ENCODE measurements around the gene RYR1. TPM values are rescaled to one million over a fixed set of nuclear protein-coding genes. Genes with fewer than 3 reads are reported as not detected.
"Not testable (repeated sequence)": the region's sequence is repeated elsewhere in the genome, so short reads cannot be mapped to it uniquely, and the experiment has no call there.

The RYR1 gene
- total RNA-seq, 1 donor from 2014 or later, result 243 TPM

DNA sequence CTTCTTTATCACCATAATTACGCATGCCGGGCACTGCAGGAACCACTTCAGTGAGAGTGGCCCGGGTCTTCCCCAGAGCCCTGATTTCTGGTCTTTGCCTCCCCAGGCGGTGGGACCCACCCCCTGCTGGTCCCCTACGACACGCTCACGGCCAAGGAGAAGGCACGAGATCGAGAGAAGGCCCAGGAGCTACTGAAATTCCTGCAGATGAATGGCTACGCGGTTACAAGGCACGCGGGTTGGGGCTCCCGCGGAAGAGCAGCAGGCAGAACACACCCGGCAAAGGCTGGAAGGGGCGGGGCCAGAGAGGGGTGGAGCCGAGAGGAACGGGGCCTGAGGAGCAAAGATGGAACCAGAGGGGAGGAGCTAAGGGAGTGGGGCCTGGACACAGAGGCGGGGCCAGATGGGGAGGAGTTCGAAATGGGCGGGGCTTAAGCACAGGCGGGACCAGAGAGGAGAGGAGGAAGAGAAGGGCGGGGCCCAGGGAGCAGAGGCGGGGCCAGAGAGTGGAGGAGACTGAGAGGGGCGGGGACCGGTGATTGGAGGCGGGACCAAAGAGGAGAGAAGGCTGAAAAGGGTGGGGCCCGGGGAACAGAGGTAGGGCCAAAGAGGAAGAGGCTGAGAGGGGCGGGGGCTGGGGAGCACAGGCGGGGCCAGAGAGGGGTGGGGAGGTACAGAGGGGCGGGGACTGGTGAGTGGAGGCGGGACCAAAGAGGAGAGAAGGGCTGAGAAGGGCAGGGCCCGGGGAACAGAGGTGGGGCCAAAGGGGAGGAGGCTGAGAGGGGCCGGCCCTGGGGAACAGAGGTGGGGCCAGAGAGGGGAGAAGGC, 73.4 kb downstream of the RYR1 start:
- Histone ChIP-seq H3K4me3 (ENCODE audit: low read length in 3 of 3) (no peak overlapping the region), H3K9me3 (ENCODE audit: control insufficient read depth in 3 of 3, low read length in 3 of 3) (no peaks in the 10 kb centered on the region), H3K9ac (ENCODE audit: low read depth in 1 of 3, low read length in 3 of 3) (no peak overlapping the region), H3K27me3 (ENCODE audit: control insufficient read depth in 3 of 3, insufficient read depth in 3 of 3, low read length in 3 of 3) (no peaks in the 10 kb centered on the region), H3K4me1 (ENCODE audit: control insufficient read depth in 3 of 3, insufficient read depth in 3 of 3, low read length in 3 of 3) (no peaks in the 10 kb centered on the region), H3K27ac (ENCODE audit: low read depth, low read length) (no peak overlapping the region), H3K36me3 (ENCODE audit: control insufficient read depth in 3 of 3, insufficient read depth in 3 of 3, low read length in 3 of 3) (peaks cover 73 to 89% (median 85%) of the 10 kb centered on the region in 3 donors)

DNA sequence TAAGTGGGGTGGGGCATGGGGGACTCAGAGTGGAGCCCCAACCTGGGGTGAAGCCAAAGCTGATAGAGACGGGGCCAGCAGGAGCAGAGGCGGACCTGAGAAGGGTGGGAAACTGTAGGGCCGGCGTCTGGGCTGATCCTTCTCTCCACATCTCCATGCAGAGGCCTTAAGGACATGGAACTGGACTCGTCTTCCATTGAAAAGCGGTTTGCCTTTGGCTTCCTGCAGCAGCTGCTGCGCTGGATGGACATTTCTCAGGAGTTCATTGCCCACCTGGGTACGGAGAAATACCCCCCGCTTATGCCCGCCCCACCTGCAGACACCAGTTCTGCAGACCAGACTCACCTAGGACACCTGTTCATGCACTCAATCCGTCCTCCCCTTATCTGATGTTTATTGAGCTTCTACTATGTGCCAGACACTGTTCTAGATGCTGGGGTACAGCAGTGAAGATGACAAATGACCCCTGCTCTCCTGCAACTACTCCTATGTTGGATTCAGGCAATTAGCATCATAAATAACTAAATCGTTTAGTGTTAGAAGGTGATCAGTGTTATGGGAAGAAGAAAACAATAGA, 74.1 kb downstream of the RYR1 start:
- Histone ChIP-seq H3K4me1 (ENCODE audit: control insufficient read depth in 3 of 3, insufficient read depth in 3 of 3, low read length in 3 of 3) (no peaks in the 10 kb centered on the region), H3K36me3 (ENCODE audit: control insufficient read depth in 3 of 3, insufficient read depth in 3 of 3, low read length in 3 of 3) (peaks cover 77 to 90% (median 86%) of the 10 kb centered on the region in 3 donors), H3K27ac (ENCODE audit: low read depth, low read length) (no peak overlapping the region), H3K27me3 (ENCODE audit: control insufficient read depth in 3 of 3, insufficient read depth in 3 of 3, low read length in 3 of 3) (no peaks in the 10 kb centered on the region), H3K9me3 (ENCODE audit: control insufficient read depth in 3 of 3, low read length in 3 of 3) (no peaks in the 10 kb centered on the region), H3K9ac (ENCODE audit: low read depth in 1 of 3, low read length in 3 of 3) (no peak overlapping the region), H3K4me3 (ENCODE audit: low read length in 3 of 3) (no peak overlapping the region)

DNA sequence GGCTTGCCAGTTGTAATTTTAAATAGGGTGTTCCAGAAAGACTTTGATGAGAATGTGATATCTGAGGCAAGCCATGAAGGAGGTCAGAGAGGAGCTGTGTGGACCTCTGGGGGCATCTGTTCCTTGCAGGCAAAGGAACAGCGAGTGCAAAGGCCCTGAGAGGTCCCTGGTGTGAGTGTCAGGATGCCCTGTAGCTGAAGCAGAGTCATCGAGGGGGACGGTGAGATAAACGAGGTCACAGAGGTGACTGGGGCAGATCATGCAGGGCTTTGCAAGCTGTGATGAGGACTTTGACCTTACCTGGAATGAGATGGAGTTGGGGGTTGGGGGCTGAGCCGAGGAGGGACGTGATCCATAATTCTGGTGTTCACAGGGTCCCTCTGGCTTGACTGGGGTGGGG, 75.0 kb downstream of the RYR1 start:
- Histone ChIP-seq H3K27ac (ENCODE audit: low read depth, low read length) (no peak overlapping the region), H3K27me3 (ENCODE audit: control insufficient read depth in 3 of 3, insufficient read depth in 3 of 3, low read length in 3 of 3) (no peaks in the 10 kb centered on the region), H3K4me1 (ENCODE audit: control insufficient read depth in 3 of 3, insufficient read depth in 3 of 3, low read length in 3 of 3) (no peaks in the 10 kb centered on the region), H3K36me3 (ENCODE audit: control insufficient read depth in 3 of 3, insufficient read depth in 3 of 3, low read length in 3 of 3) (peaks cover 71 to 90% (median 83%) of the 10 kb centered on the region in 3 donors), H3K9me3 (ENCODE audit: control insufficient read depth in 3 of 3, low read length in 3 of 3) (no peaks in the 10 kb centered on the region), H3K4me3 (ENCODE audit: low read length in 3 of 3) (no peak overlapping the region), H3K9ac (ENCODE audit: low read depth in 1 of 3, low read length in 3 of 3) (no peak overlapping the region)

GRCh38 chr19:38509027-38509426, 75.5 kb downstream of the RYR1 start:
- Histone ChIP-seq H3K9me3 (ENCODE audit: control insufficient read depth in 3 of 3, low read length in 3 of 3) (no peaks in the 10 kb centered on the region), H3K9ac (ENCODE audit: low read depth in 1 of 3, low read length in 3 of 3) (no peak overlapping the region), H3K27me3 (ENCODE audit: control insufficient read depth in 3 of 3, insufficient read depth in 3 of 3, low read length in 3 of 3) (no peaks in the 10 kb centered on the region), H3K27ac (ENCODE audit: low read depth, low read length) (no peak overlapping the region), H3K36me3 (ENCODE audit: control insufficient read depth in 3 of 3, insufficient read depth in 3 of 3, low read length in 3 of 3) (peaks cover 66 to 90% (median 80%) of the 10 kb centered on the region in 3 donors), H3K4me1 (ENCODE audit: control insufficient read depth in 3 of 3, insufficient read depth in 3 of 3, low read length in 3 of 3) (no peaks in the 10 kb centered on the region), H3K4me3 (ENCODE audit: low read length in 3 of 3) (no peak overlapping the region)

DNA sequence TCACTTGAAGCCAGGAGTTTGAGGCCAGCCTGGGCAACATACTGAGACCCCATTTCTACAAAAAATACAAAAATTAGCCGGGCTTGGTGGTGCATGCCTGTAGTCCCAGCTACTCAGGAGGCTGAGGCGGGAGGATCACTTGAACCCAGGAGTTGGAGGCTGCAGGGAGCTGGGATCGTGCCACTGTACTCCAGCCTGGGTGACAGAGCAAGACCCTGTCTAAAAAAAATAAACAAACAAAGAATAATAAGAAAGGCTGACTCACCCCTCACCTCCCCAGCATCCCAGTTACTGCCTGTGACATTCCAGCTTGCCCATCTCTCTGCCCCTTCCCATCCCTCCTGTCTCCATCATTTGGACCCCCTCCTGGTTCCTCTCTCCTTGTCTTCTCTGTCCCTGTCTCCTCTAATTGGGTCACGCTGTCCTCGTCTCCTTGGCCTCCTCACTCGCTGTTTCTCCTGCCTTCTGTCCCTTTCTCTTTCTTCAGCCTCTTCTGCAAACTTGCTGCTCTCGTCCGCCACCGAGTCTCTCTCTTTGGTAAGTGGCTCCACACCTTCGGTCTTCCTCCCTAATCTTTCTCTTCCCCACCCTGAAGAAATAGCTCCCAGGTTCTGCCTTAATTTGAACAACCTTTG, 77.7 kb downstream of the RYR1 start:
- Histone ChIP-seq H3K9ac (ENCODE audit: low read depth in 1 of 3, low read length in 3 of 3) (no peak overlapping the region), H3K4me1 (ENCODE audit: control insufficient read depth in 3 of 3, insufficient read depth in 3 of 3, low read length in 3 of 3) (no peaks in the 10 kb centered on the region), H3K27me3 (ENCODE audit: control insufficient read depth in 3 of 3, insufficient read depth in 3 of 3, low read length in 3 of 3) (no peaks in the 10 kb centered on the region), H3K27ac (ENCODE audit: low read depth, low read length) (no peak overlapping the region), H3K4me3 (ENCODE audit: low read length in 3 of 3) (no peak overlapping the region), H3K9me3 (ENCODE audit: control insufficient read depth in 3 of 3, low read length in 3 of 3) (no peaks in the 10 kb centered on the region), H3K36me3 (ENCODE audit: control insufficient read depth in 3 of 3, insufficient read depth in 3 of 3, low read length in 3 of 3) (peaks cover 57 to 85% (median 76%) of the 10 kb centered on the region in 3 donors)

- Histone ChIP-seq H3K4me1 (ENCODE audit: control insufficient read depth in 3 of 3, insufficient read depth in 3 of 3, low read length in 3 of 3) (no peaks in the 10 kb centered on the region), H3K27me3 (ENCODE audit: control insufficient read depth in 3 of 3, insufficient read depth in 3 of 3, low read length in 3 of 3) (no peaks in the 10 kb centered on the region), H3K36me3 (ENCODE audit: control insufficient read depth in 3 of 3, insufficient read depth in 3 of 3, low read length in 3 of 3) (peaks cover 60 to 88% (median 78%) of the 10 kb centered on the region in 3 donors), H3K9ac (ENCODE audit: low read depth in 1 of 3, low read length in 3 of 3) (no peak overlapping the region), H3K9me3 (ENCODE audit: control insufficient read depth in 3 of 3, low read length in 3 of 3) (no peaks in the 10 kb centered on the region), H3K4me3 (ENCODE audit: low read length in 3 of 3) (no peak overlapping the region), H3K27ac (ENCODE audit: low read depth, low read length) (no peak overlapping the region)
Observed at GRCh38 chr19:38512277-38512676, 78.8 kb downstream of the RYR1 start.

DNA sequence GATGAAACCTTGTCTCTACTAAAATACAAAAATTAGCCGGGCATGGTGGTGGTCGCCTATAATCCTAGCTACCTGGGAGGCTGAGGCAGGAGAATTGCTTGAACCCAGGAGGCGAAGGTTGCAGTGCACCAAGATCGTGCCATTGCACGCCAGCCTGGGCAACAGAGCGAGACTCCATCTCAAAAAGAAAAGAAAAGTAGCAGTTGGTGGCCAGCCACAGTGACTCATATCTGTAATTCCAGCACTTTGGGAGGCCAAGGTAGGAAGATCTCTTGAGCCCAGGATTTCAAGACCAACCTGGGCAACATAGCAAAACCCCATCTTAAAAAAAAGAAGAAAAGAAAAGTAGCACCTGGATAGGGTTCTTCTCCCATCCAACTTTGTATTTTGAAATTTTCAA, 79.7 kb downstream of the RYR1 start:
- peaks cover 56 to 82% (median 75%) of the 10 kb centered on the region in 3 donors for H3K36me3 ChIP-seq (ENCODE audit: control insufficient read depth in 3 of 3, insufficient read depth in 3 of 3, low read length in 3 of 3)
- not testable (repeated sequence) for H3K27ac ChIP-seq (ENCODE audit: low read depth, low read length); H3K27me3 ChIP-seq (ENCODE audit: control insufficient read depth in 3 of 3, insufficient read depth in 3 of 3, low read length in 3 of 3); H3K4me1 ChIP-seq (ENCODE audit: control insufficient read depth in 3 of 3, insufficient read depth in 3 of 3, low read length in 3 of 3); H3K4me3 ChIP-seq (ENCODE audit: low read length in 3 of 3); H3K9me3 ChIP-seq (ENCODE audit: control insufficient read depth in 3 of 3, low read length in 3 of 3); H3K9ac ChIP-seq (ENCODE audit: low read depth in 1 of 3, low read length in 3 of 3)

GRCh38 chr19:38513762-38514167, 80.3 kb downstream of the RYR1 start:
- H3K4me1 ChIP-seq (ENCODE audit: control insufficient read depth in 3 of 3, insufficient read depth in 3 of 3, low read length in 3 of 3), result no peaks in the 10 kb centered on the region
- peaks cover 52 to 78% (median 70%) of the 10 kb centered on the region in 3 donors for H3K36me3 ChIP-seq (ENCODE audit: control insufficient read depth in 3 of 3, insufficient read depth in 3 of 3, low read length in 3 of 3)
- H3K27ac ChIP-seq (ENCODE audit: low read depth, low read length), result no peak overlapping the region
- H3K4me3 ChIP-seq (ENCODE audit: low read length in 3 of 3), result no peak overlapping the region
- H3K9ac ChIP-seq (ENCODE audit: low read depth in 1 of 3, low read length in 3 of 3), result no peak overlapping the region
- H3K27me3 ChIP-seq (ENCODE audit: control insufficient read depth in 3 of 3, insufficient read depth in 3 of 3, low read length in 3 of 3), result no peaks in the 10 kb centered on the region
- no peaks in the 10 kb centered on the region for H3K9me3 ChIP-seq (ENCODE audit: control insufficient read depth in 3 of 3, low read length in 3 of 3)

GRCh38 chr19:38514812-38515633, 81.5 kb downstream of the RYR1 start:
- Histone ChIP-seq H3K4me3 (ENCODE audit: low read length in 3 of 3) (no peak overlapping the region), H3K36me3 (ENCODE audit: control insufficient read depth in 3 of 3, insufficient read depth in 3 of 3, low read length in 3 of 3) (peaks cover 53 to 78% (median 74%) of the 10 kb centered on the region in 3 donors), H3K9ac (ENCODE audit: low read depth in 1 of 3, low read length in 3 of 3) (no peak overlapping the region), H3K9me3 (ENCODE audit: control insufficient read depth in 3 of 3, low read length in 3 of 3) (no peaks in the 10 kb centered on the region), H3K4me1 (ENCODE audit: control insufficient read depth in 3 of 3, insufficient read depth in 3 of 3, low read length in 3 of 3) (no peaks in the 10 kb centered on the region), H3K27ac (ENCODE audit: low read depth, low read length) (no peak overlapping the region), H3K27me3 (ENCODE audit: control insufficient read depth in 3 of 3, insufficient read depth in 3 of 3, low read length in 3 of 3) (no peaks in the 10 kb centered on the region)

Measured in skeletal muscle tissue (tissue), 4 donors.